Activated naive CD8-positive, alpha-beta T cell (primary cell): ENCODE results near the gene FA2H.

ENCODE experiments used
- H3K27ac Mint-ChIP-seq: one replicate; pipeline ENCODE4 v1.8.0; 2021; ENCODE audit warnings: mixed read lengths
- H3K27me3 Mint-ChIP-seq: one replicate; pipeline ENCODE4 v1.8.0; 2021; ENCODE audit warnings: mixed read lengths
- H3K36me3 Mint-ChIP-seq: one replicate; pipeline ENCODE4 v1.8.0; 2021; ENCODE audit warnings: mixed read lengths
- H3K4me1 Mint-ChIP-seq: one replicate; pipeline ENCODE4 v1.8.0; 2021; ENCODE audit warnings: low read depth, mixed read lengths
- H3K4me3 Mint-ChIP-seq: one replicate; pipeline ENCODE4 v1.8.0; 2021; ENCODE audit warnings: mild to moderate bottlenecking, mixed read lengths
- H3K9me3 Mint-ChIP-seq: one replicate; pipeline ENCODE4 v1.8.0; 2021; ENCODE audit warnings: low read depth, mixed read lengths

Gene FA2H

GRCh38 chr16:74758801-74759200 lies 15.8 kb downstream of the FA2H start:
- Mint-ChIP-seq H3K9me3 (no peaks in the 10 kb centered on the region), H3K4me1 (no peaks in the 10 kb centered on the region), H3K27me3 (no peaks in the 10 kb centered on the region), H3K36me3 (no peaks in the 10 kb centered on the region), H3K27ac (no peak overlapping the region), H3K4me3 (no peak overlapping the region)

- Mint-ChIP-seq H3K27ac (no peak overlapping the region), H3K36me3 (no peaks in the 10 kb centered on the region), H3K4me1 (no peaks in the 10 kb centered on the region), H3K27me3 (no peaks in the 10 kb centered on the region), H3K4me3 (no peak overlapping the region), H3K9me3 (no peaks in the 10 kb centered on the region)
Measured at GRCh38 chr16:74757349-74757748, 17.3 kb downstream of the FA2H start.

- Mint-ChIP-seq H3K36me3 (no peaks in the 10 kb centered on the region), H3K4me3 (no peak overlapping the region), H3K27ac (no peak overlapping the region), H3K9me3 (no peaks in the 10 kb centered on the region), H3K4me1 (no peaks in the 10 kb centered on the region), H3K27me3 (no peaks in the 10 kb centered on the region)
Measured at GRCh38 chr16:74756203-74756602, 18.4 kb downstream of the FA2H start.

GRCh38 chr16:74753180-74753579 lies 21.4 kb downstream of the FA2H start:
- H3K27me3 Mint-ChIP-seq, result no peaks in the 10 kb centered on the region
- H3K9me3 Mint-ChIP-seq, result no peaks in the 10 kb centered on the region
- H3K27ac Mint-ChIP-seq, result no peak overlapping the region
- no peak overlapping the region for H3K4me3 Mint-ChIP-seq
- H3K4me1 Mint-ChIP-seq, result no peaks in the 10 kb centered on the region
- no peaks in the 10 kb centered on the region for H3K36me3 Mint-ChIP-seq

GRCh38 chr16:74752756-74753155 lies 21.9 kb downstream of the FA2H start:
- Mint-ChIP-seq H3K4me3 (no peak overlapping the region), H3K27me3 (no peaks in the 10 kb centered on the region), H3K27ac (no peak overlapping the region), H3K36me3 (no peaks in the 10 kb centered on the region), H3K9me3 (no peaks in the 10 kb centered on the region), H3K4me1 (no peaks in the 10 kb centered on the region)

GRCh38 chr16:74752258-74752657 lies 22.4 kb downstream of the FA2H start:
- Mint-ChIP-seq H3K9me3 (no peaks in the 10 kb centered on the region), H3K27ac (no peak overlapping the region), H3K4me3 (no peak overlapping the region), H3K4me1 (no peaks in the 10 kb centered on the region), H3K36me3 (no peaks in the 10 kb centered on the region), H3K27me3 (no peaks in the 10 kb centered on the region)

- Mint-ChIP-seq H3K27me3 (no peaks in the 10 kb centered on the region), H3K9me3 (no peaks in the 10 kb centered on the region), H3K4me3 (no peak overlapping the region)
Measured at GRCh38 chr16:74751658-74752057, 23.0 kb downstream of the FA2H start.

GRCh38 chr16:74749291-74750055 lies 25.1 kb downstream of the FA2H start:
- Mint-ChIP-seq H3K4me1 (no peaks in the 10 kb centered on the region), H3K4me3 (no peak overlapping the region), H3K27ac (no peak overlapping the region), H3K27me3 (no peaks in the 10 kb centered on the region), H3K9me3 (no peaks in the 10 kb centered on the region), H3K36me3 (no peaks in the 10 kb centered on the region)

More at GRCh38 chr16:74751658-74752057, 23.0 kb downstream of the FA2H start:
- Mint-ChIP-seq H3K27ac (no peak overlapping the region), H3K36me3 (no peaks in the 10 kb centered on the region), H3K4me1 (no peaks in the 10 kb centered on the region)

- no peak overlapping the region for H3K27ac Mint-ChIP-seq
- H3K9me3 Mint-ChIP-seq, result no peaks in the 10 kb centered on the region
- no peaks in the 10 kb centered on the region for H3K27me3 Mint-ChIP-seq
- no peaks in the 10 kb centered on the region for H3K36me3 Mint-ChIP-seq
- H3K4me1 Mint-ChIP-seq, result no peaks in the 10 kb centered on the region
- no peak overlapping the region for H3K4me3 Mint-ChIP-seq
Measured at GRCh38 chr16:74748616-74749026, 26.0 kb downstream of the FA2H start.

- no peaks in the 10 kb centered on the region for H3K36me3 Mint-ChIP-seq
- H3K9me3 Mint-ChIP-seq, result no peaks in the 10 kb centered on the region
- H3K27me3 Mint-ChIP-seq, result no peaks in the 10 kb centered on the region
- no peaks in the 10 kb centered on the region for H3K4me1 Mint-ChIP-seq
- no peak overlapping the region for H3K4me3 Mint-ChIP-seq
- no peak overlapping the region for H3K27ac Mint-ChIP-seq
Measured at GRCh38 chr16:74747716-74748615, 26.7 kb downstream of the FA2H start.

- H3K9me3 Mint-ChIP-seq, result no peaks in the 10 kb centered on the region
- H3K4me3 Mint-ChIP-seq, result no peak overlapping the region
- no peaks in the 10 kb centered on the region for H3K4me1 Mint-ChIP-seq
- no peak overlapping the region for H3K27ac Mint-ChIP-seq
- H3K27me3 Mint-ChIP-seq, result no peaks in the 10 kb centered on the region
- H3K36me3 Mint-ChIP-seq, result no peaks in the 10 kb centered on the region
Measured at GRCh38 chr16:74745926-74746325, 28.7 kb downstream of the FA2H start.

- Mint-ChIP-seq H3K27me3 (no peaks in the 10 kb centered on the region), H3K9me3 (no peaks in the 10 kb centered on the region)
Measured at GRCh38 chr16:74745109-74745615, 29.5 kb downstream of the FA2H start.

GRCh38 chr16:74744566-74744965 lies 30.1 kb downstream of the FA2H start:
- Mint-ChIP-seq H3K4me1 (no peaks in the 10 kb centered on the region), H3K36me3 (no peaks in the 10 kb centered on the region), H3K27ac (no peak overlapping the region), H3K27me3 (no peaks in the 10 kb centered on the region), H3K4me3 (no peak overlapping the region), H3K9me3 (no peaks in the 10 kb centered on the region)

More at GRCh38 chr16:74745109-74745615, 29.5 kb downstream of the FA2H start:
- H3K36me3 Mint-ChIP-seq, result no peaks in the 10 kb centered on the region
- H3K4me1 Mint-ChIP-seq, result no peaks in the 10 kb centered on the region
- no peak overlapping the region for H3K4me3 Mint-ChIP-seq
- no peak overlapping the region for H3K27ac Mint-ChIP-seq

- H3K9me3 Mint-ChIP-seq, result no peaks in the 10 kb centered on the region
Measured at GRCh38 chr16:74743668-74744299, 30.8 kb downstream of the FA2H start.

More at GRCh38 chr16:74743668-74744299, 30.8 kb downstream of the FA2H start:
- Mint-ChIP-seq H3K27ac (no peak overlapping the region), H3K27me3 (no peaks in the 10 kb centered on the region), H3K4me3 (no peak overlapping the region), H3K4me1 (no peaks in the 10 kb centered on the region), H3K36me3 (no peaks in the 10 kb centered on the region)
